Fibroblast of lung (primary cell): ENCODE results near the gene DOC2A.
A peak's percentile ranks its signal among the peaks of the same experiment; 100 is the strongest.

Experiments used
- EZH2 ChIP-seq: IDR thresholded peaks from 2 replicates; pipeline ENCODE4 v1.5.1; 2012; ENCODE audit warnings: low read length, control low read depth, mild to moderate bottlenecking; ENCODE audit errors: missing control alignments
- TF ChIP-seq, protein P1 (sequence below), 2 donors: IDR thresholded peaks in 1 of 2; conservative IDR thresholded peaks in 1 of 2; 1 replicate in 1 of 2; 2 replicates in 1 of 2; pipeline ENCODE4 v1.5.1; 2011 to 2012; ENCODE audit warnings: low read length in 2 of 2, control low read depth in 1 of 2, inconsistent platforms in 1 of 2, low read depth in 1 of 2, mild to moderate bottlenecking in 1 of 2

DNA sequence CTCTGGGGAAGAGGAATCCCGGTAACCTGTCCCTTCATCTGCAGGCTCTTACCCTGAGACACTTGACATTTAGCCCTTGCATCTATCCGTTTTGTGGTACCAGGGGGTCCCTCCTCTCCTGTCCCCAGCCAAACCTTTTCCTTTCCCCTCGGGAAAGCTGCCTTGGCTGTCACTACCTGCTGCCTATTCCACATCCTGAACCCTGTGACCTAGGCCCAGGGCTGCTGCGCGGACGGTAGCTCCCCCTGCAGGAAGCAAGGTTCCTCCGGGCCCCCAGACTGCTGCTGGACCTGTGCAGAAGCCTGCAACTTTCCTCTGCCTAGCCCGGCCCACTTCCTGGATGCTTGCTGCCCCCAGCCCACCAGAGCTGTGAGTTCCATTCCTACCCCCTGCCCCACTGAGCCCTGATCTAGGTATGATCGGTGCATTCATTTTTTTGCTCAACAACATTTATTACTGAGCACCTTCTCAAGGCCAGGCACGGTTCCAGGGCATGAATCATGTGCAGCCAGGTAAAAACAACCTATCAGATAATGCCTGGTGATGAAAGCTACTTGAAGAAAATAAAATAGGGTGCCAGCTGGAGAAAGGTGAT, 44.2 kb upstream of the DOC2A start:
- no peak for TF ChIP-seq EZH2
- TF ChIP-seq, protein P1, sequence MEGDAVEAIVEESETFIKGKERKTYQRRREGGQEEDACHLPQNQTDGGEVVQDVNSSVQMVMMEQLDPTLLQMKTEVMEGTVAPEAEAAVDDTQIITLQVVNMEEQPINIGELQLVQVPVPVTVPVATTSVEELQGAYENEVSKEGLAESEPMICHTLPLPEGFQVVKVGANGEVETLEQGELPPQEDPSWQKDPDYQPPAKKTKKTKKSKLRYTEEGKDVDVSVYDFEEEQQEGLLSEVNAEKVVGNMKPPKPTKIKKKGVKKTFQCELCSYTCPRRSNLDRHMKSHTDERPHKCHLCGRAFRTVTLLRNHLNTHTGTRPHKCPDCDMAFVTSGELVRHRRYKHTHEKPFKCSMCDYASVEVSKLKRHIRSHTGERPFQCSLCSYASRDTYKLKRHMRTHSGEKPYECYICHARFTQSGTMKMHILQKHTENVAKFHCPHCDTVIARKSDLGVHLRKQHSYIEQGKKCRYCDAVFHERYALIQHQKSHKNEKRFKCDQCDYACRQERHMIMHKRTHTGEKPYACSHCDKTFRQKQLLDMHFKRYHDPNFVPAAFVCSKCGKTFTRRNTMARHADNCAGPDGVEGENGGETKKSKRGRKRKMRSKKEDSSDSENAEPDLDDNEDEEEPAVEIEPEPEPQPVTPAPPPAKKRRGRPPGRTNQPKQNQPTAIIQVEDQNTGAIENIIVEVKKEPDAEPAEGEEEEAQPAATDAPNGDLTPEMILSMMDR (conservative IDR thresholded peaks at IDR 0.05 in 1 of 2, IDR thresholded peaks at IDR 0.05 in 1 of 2; ENCODE audit: low read depth in 1 of 2, low read length in 2 of 2), result peak; percentile 25 to 58
